IMR-90 (cell line): Measurements from ENCODE around the gene ARL6IP6. TPM values are rescaled to one million over a fixed set of nuclear protein-coding genes. Genes with fewer than 3 reads are reported as not detected.

Experiments used
- ATAC-seq: fragments of 200-7000 bp; cut with Tn5 transposase; 2 replicates; pipeline ENCODE4 v1.9.1; 2020; ENCODE audit warnings: low read depth, mild to moderate bottlenecking, moderate library complexity
- BruUV-seq: library from RNA; stranded (reverse); fragments of 400-500 nt; replicated peaks from 2 replicates; lab custom pipeline; 2021; lab: Mats Ljungman, UMichigan
- CTCF ChIA-PET: fragments of 300-600 bp; formaldehyde crosslinking; extraction: SDS; loops from one replicate; lab custom pipeline; 2021; ENCODE audit warnings: antibody characterized with exemption; lab: Yijun Ruan, JAX
- POLR2A ChIA-PET: fragments of 300-600 bp; sonication (Branson Sonifier 250); formaldehyde crosslinking; loops from one replicate; lab custom pipeline; 2022; ENCODE audit warnings: antibody characterized with exemption; ENCODE audit not compliant: unreplicated experiment; lab: Charles Lee
- DNase-seq: peaks from one replicate; pipeline ENCODE4 v3.0.0; 2013
- H2AFZ ChIP-seq: replicated peaks from 2 replicates; pipeline ENCODE3; 2013; ENCODE audit warnings: low read length, mild to moderate bottlenecking; ENCODE audit not compliant: poor library complexity
- H2AK5ac ChIP-seq: 2 replicates; pipeline ENCODE4 v1.6.1; 2013; ENCODE audit warnings: low read depth, low read length, inconsistent platforms
- H2AK9ac ChIP-seq: replicated peaks from 2 replicates; pipeline ENCODE3; 2013; ENCODE audit warnings: mild to moderate bottlenecking, low read depth, low read length, moderate library complexity; ENCODE audit not compliant: poor library complexity
- H2BK120ac ChIP-seq: 2 replicates; pipeline ENCODE4 v1.6.1; 2013; ENCODE audit warnings: low read depth, low read length, inconsistent platforms
- H2BK15ac ChIP-seq: 3 replicates; pipeline ENCODE4 v1.6.1; 2013; ENCODE audit warnings: low read depth, low read length, inconsistent platforms
- H2BK20ac ChIP-seq: 2 replicates; pipeline ENCODE4 v1.6.1; 2013; ENCODE audit warnings: low read depth, mild to moderate bottlenecking, inconsistent platforms, low read length, moderate library complexity
- H2BK5ac ChIP-seq: 2 replicates; pipeline ENCODE4 v1.6.1; 2013; ENCODE audit warnings: mild to moderate bottlenecking, low read depth, low read length, inconsistent platforms; ENCODE audit not compliant: poor library complexity, severe bottlenecking
- H3K14ac ChIP-seq: replicated peaks from 2 replicates; pipeline ENCODE4 v1.6.1; 2013; ENCODE audit warnings: low read depth, low read length, inconsistent platforms
- H3K18ac ChIP-seq: 2 replicates; pipeline ENCODE4 v1.6.1; 2013; ENCODE audit warnings: low read depth, low read length, control low read depth
- H3K23ac ChIP-seq: 2 replicates; pipeline ENCODE4 v1.6.1; 2013; ENCODE audit warnings: low read depth, low read length, inconsistent platforms
- H3K27ac ChIP-seq: 2 replicates; pipeline ENCODE4 v1.5.1; 2013; ENCODE audit warnings: mild to moderate bottlenecking, control low read depth, low read length; ENCODE audit not compliant: insufficient read depth
- H3K27me3 ChIP-seq: 2 replicates; pipeline ENCODE4 v1.6.1; 2013; ENCODE audit warnings: low read length; ENCODE audit not compliant: control insufficient read depth, insufficient read depth
- H3K36me3 ChIP-seq: 2 replicates; pipeline ENCODE4 v1.6.1; 2013; ENCODE audit warnings: low read length, mixed read lengths; ENCODE audit not compliant: control insufficient read depth, insufficient read depth
- H3K4ac ChIP-seq: 2 replicates; pipeline ENCODE4 v1.6.1; 2013; ENCODE audit warnings: low read depth, low read length, inconsistent platforms
- H3K4me1 ChIP-seq: 2 replicates; pipeline ENCODE4 v1.6.1; 2013; ENCODE audit warnings: low read length, mixed read lengths; ENCODE audit not compliant: control insufficient read depth, insufficient read depth
- H3K4me2 ChIP-seq: 2 replicates; pipeline ENCODE4 v1.6.1; 2013; ENCODE audit warnings: low read depth, mild to moderate bottlenecking, control low read depth, low read length, moderate library complexity
- H3K4me3 ChIP-seq: 2 replicates; pipeline ENCODE4 v1.5.1; 2013; ENCODE audit warnings: low read depth, mild to moderate bottlenecking, control low read depth, low read length, moderate library complexity; ENCODE audit not compliant: insufficient read depth
- H3K56ac ChIP-seq: 2 replicates; pipeline ENCODE4 v1.6.1; 2013; ENCODE audit warnings: low read length, inconsistent platforms; ENCODE audit not compliant: insufficient read depth; ENCODE audit errors: extremely low read depth
- H3K79me1 ChIP-seq, 2 experiments: 2 replicates each; pipeline ENCODE4 v1.6.1; 2013; ENCODE audit warnings: low read length in 2 of 2, inconsistent platforms in 1 of 2, low read depth in 1 of 2
- H3K9ac ChIP-seq: 2 replicates; pipeline ENCODE4 v1.6.1; 2013; ENCODE audit warnings: low read depth, low read length, control low read depth
- H3K9me1 ChIP-seq: 2 replicates; pipeline ENCODE4 v1.6.1; 2013; ENCODE audit warnings: low read length, inconsistent platforms; ENCODE audit not compliant: insufficient read depth
- H3K9me3 ChIP-seq: 2 replicates; pipeline ENCODE4 v1.6.1; 2013; ENCODE audit warnings: low read length; ENCODE audit not compliant: control insufficient read depth, insufficient read depth
- H4K20me1 ChIP-seq: 2 replicates; pipeline ENCODE4 v1.6.1; 2013; ENCODE audit warnings: low read length, inconsistent platforms; ENCODE audit not compliant: insufficient read depth
- H4K5ac ChIP-seq: 2 replicates; pipeline ENCODE4 v1.6.1; 2013; ENCODE audit warnings: mild to moderate bottlenecking, low read depth, low read length, control low read depth
- H4K8ac ChIP-seq, 2 experiments: 2 replicates each; pipeline ENCODE4 v1.6.1; 2013; ENCODE audit warnings: low read depth in 2 of 2, low read length in 2 of 2, control low read depth in 1 of 2, inconsistent platforms in 1 of 2
- H4K91ac ChIP-seq: 2 replicates; pipeline ENCODE4 v1.6.1; 2013; ENCODE audit warnings: low read depth, low read length, inconsistent platforms; ENCODE audit not compliant: insufficient read depth
- CEBPB ChIP-seq: IDR thresholded peaks from 2 replicates; pipeline ENCODE4 v1.6.1; 2012; ENCODE audit warnings: low read depth, low read length, improper control_type of control experiment
- NFE2L2 ChIP-seq: fragments of 150-350 bp; IDR thresholded peaks from 2 replicates; pipeline ENCODE4 v1.6.1; 2016; ENCODE audit warnings: low read depth, mild to moderate bottlenecking, low read length
- WGBS, 2 experiments: methylation state at CpG; one replicate each; pipeline versions ENCODE4 v1.1.5 to v1.1.7; 2013; ENCODE audit warnings: missing lambda C conversion rate in 2 of 2; ENCODE audit not compliant: insufficient read length in 1 of 2; ENCODE audit errors: extremely low coverage in 2 of 2; 5-methylcytosine and 5-hydroxymethylcytosine counted together
- dilution Hi-C: fragments of 300-500 bp; cut with HindIII; formaldehyde crosslinking; loops from one replicate; pipeline ENCODE4 v1.14.3; 2018; ENCODE audit warnings: low sequenced_read_pairs; ENCODE audit not compliant: unreplicated experiment
- in situ Hi-C: fragments of 300-500 bp; cut with MboI; formaldehyde crosslinking; loops from 3 replicates; pipeline ENCODE4 v1.14.3; 2019; ENCODE audit warnings: low sequenced_read_pairs, inconsistent platforms, mixed read lengths
- intact Hi-C: fragments of 100-400 bp; cut with micrococcal nuclease; formaldehyde crosslinking; loops from 2 replicates; pipeline ENCODE4 v1.10.0; 2022
- polyA plus RNA-seq, 3 experiments: library from polyadenylated mRNA; depleted of rRNA; stranded (reverse); fragments of >200 nt; gene quantifications; 2 replicates each; pipeline ENCODE4 v1.2.3, GENCODE V29; 2012; ENCODE audit warnings: low replicate concordance in 1 of 3
- total RNA-seq: library from RNA; depleted of rRNA; stranded (reverse); fragments of >200 nt; gene quantifications from 2 replicates; pipeline ENCODE4 v1.2.3, GENCODE V29; 2012

The ARL6IP6 gene
- total and polyA plus RNA-seq, 2 of the 4 experiments (the other 2 are of a cell fraction) = 4.1 to 14.7 TPM

- H2BK20ac ChIP-seq = no peak overlapping the region
- no peaks in the 10 kb centered on the region for H3K4me1 ChIP-seq
- H3K9ac ChIP-seq = no peak overlapping the region
- POLR2A ChIA-PET = no interaction called here
- no peak overlapping the region for H3K23ac ChIP-seq
- no CpG with 5 or more reads among the region's 2 CpGs for WGBS, 2 experiments
- H2AK5ac ChIP-seq = no peak overlapping the region
- no peak overlapping the region for H2BK15ac ChIP-seq
- no peaks in the 10 kb centered on the region for H3K79me1 ChIP-seq
- no peak overlapping the region for H4K5ac ChIP-seq
- no peak overlapping the region for H3K4me2 ChIP-seq
- no peak overlapping the region for H3K4ac ChIP-seq
- H2AFZ ChIP-seq = no peak overlapping the region
- no peak overlapping the region for H3K4me3 ChIP-seq
- no peaks in the 10 kb centered on the region for H3K36me3 ChIP-seq
- CTCF ChIA-PET = no interaction called here
- no peak overlapping the region for H3K18ac ChIP-seq
- H3K27me3 ChIP-seq = no peaks in the 10 kb centered on the region; the same call in 1 of the 2 replicates
- TF ChIP-seq NFE2L2 (no peak), CEBPB (no peak)
- intact Hi-C loops = no loop called here
- BruUV-seq = no TSS peak
- no peaks in the 10 kb centered on the region for H4K20me1 ChIP-seq
- no peak overlapping the region for H2BK5ac ChIP-seq
- H3K56ac ChIP-seq = no peak overlapping the region
- no peak overlapping the region for H4K8ac ChIP-seq
- ATAC-seq = no peak
- in situ Hi-C loops = no loop called here
- H3K27ac ChIP-seq = no peak overlapping the region
- no peak overlapping the region for H4K91ac ChIP-seq
- H3K9me1 ChIP-seq = no peaks in the 10 kb centered on the region
- dilution Hi-C loops = no loop called here
- no peaks in the 10 kb centered on the region for H3K9me3 ChIP-seq
- no peak overlapping the region for H2BK120ac ChIP-seq
- H3K14ac ChIP-seq = no peak overlapping the region
- DNase-seq = no peak
- no peak overlapping the region for H2AK9ac ChIP-seq
These were observed 63.8 kb downstream of the ARL6IP6 start for GRCh38 chr2:152782171-152782570.
